AG04449 (cell line): ENCODE measurements around the gene STXBP5.

ENCODE experiments used
- CTCF ChIA-PET: fragments of 350-600 bp; formaldehyde crosslinking; extraction: SDS; loops from one replicate; lab custom pipeline; 2021; ENCODE audit warnings: antibody characterized with exemption; lab: Yijun Ruan, JAX
- POLR2A ChIA-PET: fragments of 400-600, 350-600 bp; formaldehyde crosslinking; extraction: SDS; loops from one replicate; lab custom pipeline; 2020; ENCODE audit warnings: antibody characterized with exemption, inconsistent platforms; lab: Yijun Ruan, JAX
- DNase-seq: peaks from one replicate; pipeline ENCODE4 v3.0.0-alpha.2; 2010; ENCODE audit warnings: low read depth, low spot score
- H3K4me3 ChIP-seq: 2 replicates; pipeline ENCODE4 v1.5.1; 2011; ENCODE audit warnings: low read depth, mild to moderate bottlenecking, control low read depth, low read length
- TF ChIP-seq, protein P1 (sequence below): IDR thresholded peaks from one replicate; pipeline ENCODE4 v1.5.1; 2011; ENCODE audit warnings: mild to moderate bottlenecking, moderate library complexity, low read length, control low read depth, inconsistent platforms; ENCODE audit not compliant: insufficient read depth; ENCODE audit errors: missing control alignments

STXBP5 gene

DNA sequence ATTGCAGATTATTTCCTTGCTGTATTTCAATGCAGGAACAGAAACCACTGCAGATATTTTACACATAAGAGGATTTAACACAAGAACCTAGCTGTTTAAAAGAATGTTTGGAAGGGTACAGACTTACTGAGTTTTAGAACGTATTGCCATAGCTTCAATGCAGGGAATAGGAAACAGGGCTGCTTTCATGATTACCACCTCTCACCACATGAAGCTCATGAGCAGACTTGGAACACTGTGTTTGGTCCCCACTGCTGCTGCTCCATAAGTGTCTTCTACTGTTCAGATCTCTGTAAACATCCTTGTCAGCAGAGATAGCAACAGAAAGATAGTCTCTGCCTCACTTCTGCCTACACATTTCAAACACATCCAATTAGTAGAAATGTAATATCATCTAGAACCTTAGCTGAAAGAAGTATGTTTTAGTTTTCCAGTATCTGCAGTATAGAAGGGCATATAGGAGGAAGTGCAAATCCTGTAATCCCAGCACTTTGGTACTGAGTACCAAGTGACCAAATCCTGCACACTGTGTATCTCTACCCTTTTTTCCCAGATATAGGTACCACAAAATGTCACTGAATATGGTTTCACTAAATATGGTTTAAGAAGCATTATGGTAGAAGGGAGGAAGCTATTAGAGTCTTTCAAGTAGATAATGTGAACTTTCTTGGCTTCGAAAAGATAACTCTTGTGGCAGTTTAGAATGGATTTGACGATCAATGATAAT lies 51.9 kb downstream of the STXBP5 start:
- CTCF ChIA-PET = interaction anchor here (1.3 kb wide), 2 partner anchors 10 to 353 kb away, joined by 3 read pairs; no protein-coding TSS in a partner anchor
- H3K4me3 ChIP-seq = no peak overlapping the region
- no peak for DNase-seq
- TF ChIP-seq, protein P1, sequence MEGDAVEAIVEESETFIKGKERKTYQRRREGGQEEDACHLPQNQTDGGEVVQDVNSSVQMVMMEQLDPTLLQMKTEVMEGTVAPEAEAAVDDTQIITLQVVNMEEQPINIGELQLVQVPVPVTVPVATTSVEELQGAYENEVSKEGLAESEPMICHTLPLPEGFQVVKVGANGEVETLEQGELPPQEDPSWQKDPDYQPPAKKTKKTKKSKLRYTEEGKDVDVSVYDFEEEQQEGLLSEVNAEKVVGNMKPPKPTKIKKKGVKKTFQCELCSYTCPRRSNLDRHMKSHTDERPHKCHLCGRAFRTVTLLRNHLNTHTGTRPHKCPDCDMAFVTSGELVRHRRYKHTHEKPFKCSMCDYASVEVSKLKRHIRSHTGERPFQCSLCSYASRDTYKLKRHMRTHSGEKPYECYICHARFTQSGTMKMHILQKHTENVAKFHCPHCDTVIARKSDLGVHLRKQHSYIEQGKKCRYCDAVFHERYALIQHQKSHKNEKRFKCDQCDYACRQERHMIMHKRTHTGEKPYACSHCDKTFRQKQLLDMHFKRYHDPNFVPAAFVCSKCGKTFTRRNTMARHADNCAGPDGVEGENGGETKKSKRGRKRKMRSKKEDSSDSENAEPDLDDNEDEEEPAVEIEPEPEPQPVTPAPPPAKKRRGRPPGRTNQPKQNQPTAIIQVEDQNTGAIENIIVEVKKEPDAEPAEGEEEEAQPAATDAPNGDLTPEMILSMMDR = no peak
- POLR2A ChIA-PET = interaction anchor here (1.1 kb wide), 1 partner anchor 364 kb away, joined by 3 read pairs; no protein-coding TSS in a partner anchor

DNA sequence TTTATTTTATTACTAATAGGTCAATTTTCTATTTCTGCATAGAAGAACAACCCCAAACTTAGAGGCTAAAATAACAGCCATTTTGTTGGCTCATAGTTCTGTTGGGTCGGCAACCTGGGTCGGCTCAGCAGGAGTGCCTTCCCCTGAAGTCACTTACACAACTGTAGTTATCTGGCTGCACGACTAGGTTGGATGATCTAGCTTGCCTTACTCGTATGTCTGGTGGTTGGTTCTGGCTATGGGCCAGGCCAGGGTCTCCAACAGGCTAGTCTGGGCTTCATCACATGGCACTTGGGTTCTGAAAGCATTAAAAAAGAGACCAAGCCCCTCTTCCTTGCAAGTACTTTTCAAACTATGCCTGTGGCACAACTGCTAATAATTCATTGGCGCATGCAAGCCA lies 53.5 kb downstream of the STXBP5 start:
- DNase-seq = no peak
- no peak overlapping the region for H3K4me3 ChIP-seq
- TF ChIP-seq, protein P1 = no peak
- CTCF ChIA-PET = no interaction called here
- POLR2A ChIA-PET = no interaction called here

DNA sequence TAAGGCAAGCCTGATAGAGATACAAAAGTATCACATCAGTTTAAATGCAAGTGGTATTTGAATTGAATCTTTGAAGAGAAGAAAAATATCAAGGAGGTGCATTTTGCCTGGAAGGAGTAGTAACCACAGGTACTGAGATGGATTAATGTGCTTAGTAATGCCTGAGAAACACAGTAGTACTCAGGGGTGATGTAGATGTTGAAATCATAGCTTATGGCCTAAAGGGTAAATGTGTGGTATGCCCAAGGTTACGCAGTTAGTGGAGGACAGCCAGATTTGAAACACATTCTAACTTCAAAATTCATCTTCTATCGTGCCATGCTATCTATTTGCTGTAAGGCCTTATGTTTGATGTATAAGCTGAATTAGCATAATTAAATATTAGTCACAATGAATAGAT lies 55.9 kb downstream of the STXBP5 start:
- CTCF ChIA-PET = no interaction called here
- no peak for DNase-seq

DNA sequence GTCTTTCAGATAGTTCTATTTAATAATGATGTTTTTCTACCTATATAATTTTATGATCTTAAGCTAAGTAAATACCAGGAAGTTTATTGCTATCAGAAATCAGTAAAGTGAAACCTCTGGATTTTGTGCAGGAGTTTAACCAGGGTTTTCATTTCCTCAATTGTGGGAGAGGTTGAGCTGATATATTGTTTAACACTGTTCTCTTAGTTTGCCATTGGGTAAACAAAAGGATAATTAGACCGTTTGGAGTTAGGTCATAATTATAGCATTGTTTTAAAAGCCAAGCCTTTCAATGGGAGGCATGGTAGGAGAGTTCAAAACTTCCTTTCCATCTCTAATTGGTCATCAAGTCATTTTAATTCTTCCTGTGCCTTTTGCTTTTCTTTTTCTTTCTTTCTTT lies 58.7 kb downstream of the STXBP5 start:
- ChIA-PET POLR2A (no interaction called here), CTCF (interaction anchor here (1.2 kb wide), 1 partner anchor 9 kb away, joined by 3 read pairs; no protein-coding TSS in a partner anchor)
- DNase-seq = no peak
- no peak overlapping the region for H3K4me3 ChIP-seq
- TF ChIP-seq, protein P1 = no peak

More for the DNA sequence above, 55.9 kb downstream of the STXBP5 start:
- TF ChIP-seq, protein P1 = no peak
- no peak overlapping the region for H3K4me3 ChIP-seq
- POLR2A ChIA-PET = no interaction called here

DNA sequence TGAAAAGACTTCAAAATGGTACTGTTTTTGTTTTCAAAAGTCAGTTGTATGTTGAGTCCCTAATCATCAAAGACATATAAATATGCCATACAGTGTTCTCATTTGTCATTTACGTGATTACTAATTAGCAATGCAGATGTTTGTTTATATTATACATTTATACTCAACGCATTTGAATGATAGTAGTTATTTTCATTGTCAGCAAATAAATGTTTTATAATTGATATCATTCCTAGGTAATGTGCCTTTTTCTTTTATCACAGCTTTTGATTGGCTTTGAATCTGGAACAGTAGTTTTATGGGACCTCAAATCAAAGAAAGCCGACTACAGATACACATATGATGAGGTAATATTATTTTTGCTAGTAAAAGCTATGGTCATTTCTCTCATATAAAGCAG lies 62.6 kb downstream of the STXBP5 start:
- TF ChIP-seq, protein P1 = no peak
- ChIA-PET POLR2A (no interaction called here), CTCF (interaction anchor here (1.0 to 1.1 kb wide), 3 partner anchors 11 to 23 kb away, joined by 3 read pairs; no protein-coding TSS in a partner anchor)
- H3K4me3 ChIP-seq = no peak overlapping the region
- DNase-seq = no peak

DNA sequence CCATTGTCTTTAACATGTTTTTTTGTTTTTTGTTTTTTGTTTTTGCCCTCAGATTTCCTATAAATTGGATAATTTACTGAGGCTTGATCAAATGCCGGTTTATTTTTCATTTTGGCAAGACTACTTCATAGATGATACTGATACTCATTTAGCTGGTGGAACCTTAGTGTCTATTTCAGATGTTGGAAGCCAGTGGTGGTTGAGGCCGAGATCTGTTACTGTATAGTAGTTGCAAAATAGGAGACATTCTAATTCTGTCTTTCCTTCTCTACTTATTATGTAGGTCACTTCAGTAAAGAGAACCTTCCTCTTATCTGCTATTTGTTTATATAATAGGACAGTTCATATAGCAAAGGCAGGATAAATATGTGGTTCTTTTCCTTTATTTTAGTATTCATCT lies 63.4 kb downstream of the STXBP5 start:
- TF ChIP-seq, protein P1 = no peak
- ChIA-PET POLR2A (no interaction called here), CTCF (interaction anchor here (1.0 kb wide), 1 partner anchor 19 kb away, joined by 3 read pairs; no protein-coding TSS in a partner anchor)
- H3K4me3 ChIP-seq = no peak overlapping the region
- no peak for DNase-seq
